ENCODE measurements around the gene UBC.

UBC gene

GRCh38 chr12:124867401-124867930 is 47.0 kb downstream of the UBC start:
- TF ChIP-seq GATA3 (IDR thresholded peaks at IDR 0.05; ENCODE audit: low read depth, low read length) (no peak), GATA2 (IDR thresholded peaks at IDR 0.05; ENCODE audit: low read depth, low read length) (no peak)

DNA sequence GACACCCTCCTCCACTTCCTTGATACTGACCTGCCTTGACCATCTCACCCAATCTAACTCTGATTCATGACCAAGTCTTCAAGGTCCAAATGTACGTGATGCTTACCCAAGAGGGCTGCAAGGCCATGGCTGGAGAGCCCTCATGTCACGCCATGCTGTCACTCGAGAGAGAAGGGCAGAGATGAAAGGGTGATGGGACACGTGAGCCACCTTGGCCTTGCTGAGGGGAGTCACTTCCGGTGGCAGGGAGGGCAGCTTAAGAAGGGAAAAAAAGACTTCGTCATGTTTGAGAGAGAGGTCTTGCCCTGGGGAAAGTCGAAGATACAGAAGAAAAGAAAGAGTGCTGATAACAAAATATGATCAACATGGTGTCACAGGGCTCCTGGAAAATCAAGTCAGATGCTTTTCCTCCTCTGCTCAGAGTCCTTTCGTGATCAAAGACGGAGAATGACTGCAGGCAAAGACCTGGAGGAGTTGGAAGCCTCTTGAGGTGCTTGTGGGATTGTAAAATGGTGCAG is 47.5 kb downstream of the UBC start:
- no peak for TF ChIP-seq GATA3 (IDR thresholded peaks at IDR 0.05; ENCODE audit: low read depth, low read length)
- no peak for TF ChIP-seq GATA2 (IDR thresholded peaks at IDR 0.05; ENCODE audit: low read depth, low read length)

GRCh38 chr12:124866195-124866882 is 48.1 kb downstream of the UBC start:
- TF ChIP-seq GATA2 (IDR thresholded peaks at IDR 0.05; ENCODE audit: low read depth, low read length) (no peak), GATA3 (IDR thresholded peaks at IDR 0.05; ENCODE audit: low read depth, low read length) (no peak)

- TF ChIP-seq GATA3 (IDR thresholded peaks at IDR 0.05; ENCODE audit: low read depth, low read length) (no peak), GATA2 (IDR thresholded peaks at IDR 0.05; ENCODE audit: low read depth, low read length) (no peak)
Observed at GRCh38 chr12:124865728-124866127, 48.7 kb downstream of the UBC start.

GRCh38 chr12:124864326-124864752 is 50.1 kb downstream of the UBC start:
- no peak for TF ChIP-seq GATA3 (IDR thresholded peaks at IDR 0.05; ENCODE audit: low read depth, low read length)
- TF ChIP-seq GATA2 (IDR thresholded peaks at IDR 0.05; ENCODE audit: low read depth, low read length) = no peak

DNA sequence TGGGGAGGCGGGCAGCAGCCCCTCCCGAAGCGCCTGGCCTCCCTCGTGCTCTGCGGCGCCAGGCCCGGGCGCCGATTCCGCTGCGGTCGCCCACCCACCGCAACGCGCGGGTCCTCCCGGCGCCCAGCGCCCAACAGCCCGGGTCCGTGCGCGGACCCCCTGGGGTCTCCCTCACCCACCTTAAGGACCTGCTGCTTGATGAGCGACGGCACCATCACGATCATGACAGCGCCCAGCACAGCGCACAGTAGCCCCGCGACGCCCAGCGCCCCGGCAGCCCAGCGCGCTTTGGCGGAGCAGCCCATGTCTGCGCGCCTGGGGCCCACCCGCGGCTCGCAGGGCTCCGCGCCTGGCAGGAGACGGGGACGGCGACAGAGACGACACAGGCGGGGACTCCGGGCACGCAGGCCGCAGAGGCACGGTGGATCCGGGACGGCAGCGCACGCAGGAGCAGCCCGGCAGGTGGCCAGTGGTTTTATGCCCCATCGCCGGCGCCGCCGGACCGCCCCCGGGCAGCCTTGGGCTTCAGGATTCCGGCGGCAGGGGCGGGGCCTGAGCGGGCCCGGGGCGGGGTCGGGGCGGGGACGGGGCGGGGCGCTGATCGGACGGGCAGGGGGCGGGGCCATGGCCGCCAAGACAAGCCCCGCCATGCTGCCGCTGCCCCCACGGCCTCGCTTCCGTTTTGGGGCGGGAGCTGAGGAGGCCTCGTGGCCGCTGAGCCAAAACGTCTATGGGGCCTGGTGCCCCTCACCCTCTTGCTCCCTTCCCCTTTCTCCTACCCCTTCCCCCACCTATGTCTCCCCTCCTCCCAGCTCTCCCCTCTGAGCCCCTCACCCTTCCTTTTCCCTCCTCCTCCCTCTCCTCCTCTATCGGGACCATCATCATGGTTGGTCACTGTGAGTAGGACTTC is 50.8 kb downstream of the UBC start, which contains the start of gene SCARB1:
Gene SCARB1, minus strand, starts transcription at position 449 of the 910 bp plus-strand sequence. Its CDS starts 144 bp downstream, at position 305.
- TF ChIP-seq GATA3 (IDR thresholded peaks at IDR 0.05; ENCODE audit: low read depth, low read length) (no peak), GATA2 (IDR thresholded peaks at IDR 0.05; ENCODE audit: low read depth, low read length) (no peak)

DNA sequence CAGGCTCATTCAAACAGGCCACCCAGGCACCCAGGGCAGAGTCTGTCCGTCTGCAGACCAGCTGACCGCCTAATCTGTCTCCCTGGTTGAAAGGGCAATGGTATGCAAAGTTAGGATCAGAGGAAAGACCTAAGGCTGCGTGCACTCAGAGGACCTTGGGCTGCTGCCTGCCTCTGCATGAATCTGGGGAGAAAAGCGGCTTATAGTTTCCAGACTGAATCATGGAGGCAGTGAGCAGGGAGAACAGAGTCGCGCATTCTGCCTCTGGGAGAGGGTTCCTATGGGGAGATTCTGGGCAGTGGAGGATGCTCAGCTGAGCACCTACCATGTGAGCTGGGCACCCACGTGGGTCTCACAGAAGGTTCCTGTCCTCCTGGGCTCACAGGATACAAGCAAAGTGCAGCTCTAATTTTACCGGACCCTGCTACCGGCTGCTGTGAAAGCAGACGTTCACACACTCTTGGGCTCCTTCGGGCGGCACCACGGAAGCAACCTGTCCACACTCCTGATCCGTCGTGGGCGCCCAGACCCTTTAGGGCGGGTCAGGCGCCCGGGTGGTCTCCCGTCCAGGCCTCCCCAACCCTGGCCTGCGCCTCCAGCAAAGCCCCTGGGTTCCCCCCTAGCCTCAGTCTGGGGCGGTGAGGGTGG is 51.6 kb downstream of the UBC start:
- TF ChIP-seq GATA2 (IDR thresholded peaks at IDR 0.05; ENCODE audit: low read depth, low read length) (no peak), GATA3 (IDR thresholded peaks at IDR 0.05; ENCODE audit: low read depth, low read length) (no peak)

- TF ChIP-seq GATA2 (IDR thresholded peaks at IDR 0.05; ENCODE audit: low read depth, low read length) (no peak), GATA3 (IDR thresholded peaks at IDR 0.05; ENCODE audit: low read depth, low read length) (no peak)
Observed at GRCh38 chr12:124861898-124862676, 52.4 kb downstream of the UBC start.

All from SH-SY5Y (cell line).